Measurements from ENCODE around the gene PALD1. TPM values are rescaled to one million over a fixed set of nuclear protein-coding genes. Genes with fewer than 3 reads are reported as not detected.
"Not testable (repeated sequence)": the region's sequence is repeated elsewhere in the genome, so short reads cannot be mapped to it uniquely, and the experiment has no call there.

Gene PALD1
- total RNA-seq, 1 experiment from 2014 or later: 1.3 TPM

DNA sequence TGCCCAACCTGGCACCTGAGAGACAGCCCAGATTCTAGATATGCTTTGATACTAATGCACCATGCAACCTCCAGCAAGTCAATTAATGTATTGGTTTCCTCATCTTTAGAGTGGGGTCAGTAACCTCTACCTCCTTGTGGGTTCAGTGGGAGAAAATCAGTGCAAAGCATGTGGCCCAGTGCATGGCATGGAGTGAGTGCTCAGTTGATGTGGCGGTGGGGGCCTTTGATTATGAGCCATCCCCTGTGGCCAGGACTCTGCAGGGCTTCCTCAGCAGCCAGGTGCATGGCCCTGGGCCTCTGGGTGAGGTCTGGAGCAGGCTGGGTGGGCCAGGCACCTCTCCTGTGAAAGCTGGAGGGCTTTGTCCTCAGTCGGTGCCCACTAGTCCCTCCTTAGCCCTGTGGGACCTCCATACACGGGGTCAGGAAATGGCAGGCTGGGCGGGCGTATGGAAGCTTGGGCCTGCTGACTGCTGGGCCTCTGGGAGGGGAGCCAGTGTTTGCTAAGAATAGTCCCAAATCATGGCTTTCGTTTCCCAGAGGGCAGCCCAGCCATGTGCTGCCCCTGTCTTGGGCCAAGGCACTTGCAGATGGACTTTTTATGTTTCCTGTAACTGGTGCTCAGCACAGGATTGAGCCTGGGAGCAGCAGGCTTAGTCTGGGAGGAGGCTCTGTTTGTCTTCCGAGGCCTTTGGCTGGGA lies 3.4 kb downstream of the PALD1 start:
- DNase-seq (ENCODE audit: low spot score): no peak

DNA sequence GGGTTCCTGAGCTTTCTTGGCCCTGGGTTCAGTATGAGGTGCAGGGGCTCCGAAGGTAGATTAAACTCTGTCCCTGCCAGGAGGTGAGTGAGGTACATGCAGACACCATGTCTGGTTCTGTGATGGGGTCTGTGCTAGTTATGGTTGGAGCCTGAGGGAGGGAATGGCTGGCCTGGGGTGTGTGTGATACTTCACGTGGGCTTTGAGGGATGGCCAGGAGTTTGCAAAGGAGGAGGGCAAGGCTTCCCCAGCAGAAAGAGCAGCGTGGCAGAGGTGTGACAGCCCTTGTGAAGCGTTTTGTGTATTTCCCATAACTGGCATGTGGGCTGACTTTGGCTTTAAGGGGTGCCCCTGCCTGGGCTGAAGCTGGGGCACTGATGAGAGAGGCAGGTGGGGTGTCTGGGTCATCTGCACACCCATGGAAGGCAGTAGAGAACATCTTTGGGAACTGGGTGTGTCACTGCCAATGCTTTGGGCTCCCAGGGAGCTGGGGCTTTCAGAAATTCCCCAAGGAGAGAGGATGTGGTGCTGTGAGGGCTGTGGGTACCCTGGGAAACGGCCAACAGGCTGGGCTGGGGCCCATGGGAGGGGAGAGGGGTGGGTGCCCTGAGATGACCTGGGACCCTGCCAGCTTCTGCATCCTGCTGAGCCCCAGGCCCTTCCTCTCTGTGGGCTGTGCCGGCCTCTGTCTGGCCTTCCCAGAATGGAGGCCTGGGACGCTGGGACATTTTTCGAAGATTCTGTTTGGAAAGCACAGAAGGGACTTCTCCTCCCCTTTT lies 4.6 kb downstream of the PALD1 start:
- DNase-seq (ENCODE audit: low spot score): no peak

- not testable (repeated sequence) for DNase-seq (ENCODE audit: low spot score)
Observed at GRCh38 chr10:70483872-70484271, 5.3 kb downstream of the PALD1 start.

DNA sequence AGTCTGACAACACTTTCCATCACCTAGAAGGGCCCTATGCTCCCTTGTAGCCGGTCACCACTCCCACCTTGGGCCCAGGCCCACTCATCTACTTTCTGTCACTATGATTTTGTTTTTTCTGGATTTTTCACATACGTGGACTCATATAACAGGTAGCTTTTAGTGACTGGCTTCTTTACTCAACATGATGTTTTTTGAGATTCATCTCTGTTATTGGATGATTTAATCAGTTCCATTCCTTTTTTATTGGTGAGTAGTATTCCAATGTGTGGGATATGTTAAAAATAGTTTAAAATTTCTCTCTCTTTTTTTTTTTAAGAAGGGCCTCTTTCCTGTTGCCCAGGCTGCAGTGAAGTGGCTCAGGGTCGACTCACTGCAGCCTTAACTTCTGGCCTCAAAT lies 9.3 kb downstream of the PALD1 start:
- no peak for DNase-seq (ENCODE audit: low spot score)

DNA sequence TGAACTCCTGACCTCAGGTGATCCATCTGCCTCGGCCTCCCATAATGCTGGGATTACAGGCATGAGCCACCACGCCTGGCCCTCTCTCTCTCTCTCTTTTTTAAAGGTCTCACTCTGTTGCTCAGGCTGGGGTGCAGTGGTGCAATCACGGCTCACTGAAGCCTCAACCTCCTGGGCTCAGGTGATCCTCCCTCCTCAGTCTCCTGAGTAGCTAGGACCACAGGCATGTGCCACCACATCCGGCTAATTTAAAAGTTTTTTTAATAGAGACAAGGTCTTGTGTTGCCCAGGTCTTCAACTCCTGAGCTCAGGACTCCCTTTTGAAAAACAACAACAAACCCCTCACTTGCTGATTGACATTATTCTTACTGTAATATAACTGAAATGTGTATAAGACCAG lies 11.6 kb downstream of the PALD1 start:
- DNase-seq (ENCODE audit: low spot score): no peak

DNA sequence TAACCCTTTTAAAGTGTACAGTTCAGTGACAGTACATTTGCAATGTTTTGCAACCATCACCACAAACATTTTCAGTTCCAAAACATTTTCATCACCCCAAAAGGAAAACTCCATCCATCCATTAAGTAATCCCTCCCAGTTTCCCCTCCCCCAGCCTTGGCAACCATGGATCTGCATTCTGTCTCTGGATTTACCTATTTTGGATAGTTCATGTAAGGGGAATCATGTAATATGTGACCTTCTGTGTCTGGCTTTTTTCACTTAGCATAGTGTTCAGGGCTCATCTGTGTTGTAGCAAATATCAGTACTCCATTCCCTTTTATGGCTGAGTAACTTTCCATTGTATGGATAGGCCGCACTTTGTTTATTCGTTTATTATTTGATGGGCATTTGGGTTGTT lies 13.0 kb downstream of the PALD1 start:
- DNase-seq (ENCODE audit: low spot score): no peak

GRCh38 chr10:70492786-70493659 lies 14.5 kb downstream of the PALD1 start:
- DNase-seq (ENCODE audit: low spot score): no peak

GRCh38 chr10:70493660-70494234 lies 15.2 kb downstream of the PALD1 start:
- no peak for DNase-seq (ENCODE audit: low spot score)

DNA sequence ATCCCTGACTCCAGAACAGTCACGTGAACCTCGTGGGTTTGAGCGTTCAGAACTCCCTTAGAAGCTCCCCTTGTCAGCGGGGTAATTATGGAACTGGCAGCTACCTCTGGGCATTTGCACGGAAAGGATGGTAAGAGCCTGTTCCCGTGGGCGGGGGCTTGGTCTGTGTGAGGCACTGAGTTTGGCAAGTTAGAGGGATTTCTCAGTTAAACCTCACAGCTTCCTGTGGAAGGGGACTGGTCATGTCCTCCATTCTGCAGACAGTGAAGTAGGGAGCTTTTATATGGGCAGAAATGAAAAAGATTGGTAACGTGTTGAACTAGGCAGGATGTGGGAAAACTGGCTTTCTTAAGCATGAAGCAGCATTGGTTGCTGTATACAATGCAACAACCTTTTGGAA lies 16.0 kb downstream of the PALD1 start:
- no peak for DNase-seq (ENCODE audit: low spot score)

DNA sequence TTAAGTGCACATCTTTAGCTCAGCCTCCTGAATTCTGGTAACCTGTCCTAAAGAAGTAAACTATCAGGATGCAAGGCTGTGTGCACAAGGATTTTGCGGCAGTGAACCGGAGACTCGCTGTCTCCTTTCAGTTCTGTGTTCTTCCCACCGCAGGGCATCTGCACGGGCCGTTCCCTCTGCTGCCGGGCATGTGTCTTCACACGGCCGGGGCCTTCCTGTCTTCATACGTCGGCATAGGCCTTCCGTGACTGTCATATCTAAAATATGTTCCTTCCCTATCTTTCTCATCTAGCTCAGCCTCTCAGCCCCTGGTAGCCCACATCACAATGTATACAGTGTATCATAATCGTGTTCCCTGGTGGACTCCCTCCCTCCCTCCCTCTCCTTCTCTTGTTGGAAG lies 16.4 kb downstream of the PALD1 start:
- DNase-seq (ENCODE audit: low spot score): no peak

- no peak for DNase-seq (ENCODE audit: low spot score)
Observed at GRCh38 chr10:70495691-70496261, 17.2 kb downstream of the PALD1 start.

DNA sequence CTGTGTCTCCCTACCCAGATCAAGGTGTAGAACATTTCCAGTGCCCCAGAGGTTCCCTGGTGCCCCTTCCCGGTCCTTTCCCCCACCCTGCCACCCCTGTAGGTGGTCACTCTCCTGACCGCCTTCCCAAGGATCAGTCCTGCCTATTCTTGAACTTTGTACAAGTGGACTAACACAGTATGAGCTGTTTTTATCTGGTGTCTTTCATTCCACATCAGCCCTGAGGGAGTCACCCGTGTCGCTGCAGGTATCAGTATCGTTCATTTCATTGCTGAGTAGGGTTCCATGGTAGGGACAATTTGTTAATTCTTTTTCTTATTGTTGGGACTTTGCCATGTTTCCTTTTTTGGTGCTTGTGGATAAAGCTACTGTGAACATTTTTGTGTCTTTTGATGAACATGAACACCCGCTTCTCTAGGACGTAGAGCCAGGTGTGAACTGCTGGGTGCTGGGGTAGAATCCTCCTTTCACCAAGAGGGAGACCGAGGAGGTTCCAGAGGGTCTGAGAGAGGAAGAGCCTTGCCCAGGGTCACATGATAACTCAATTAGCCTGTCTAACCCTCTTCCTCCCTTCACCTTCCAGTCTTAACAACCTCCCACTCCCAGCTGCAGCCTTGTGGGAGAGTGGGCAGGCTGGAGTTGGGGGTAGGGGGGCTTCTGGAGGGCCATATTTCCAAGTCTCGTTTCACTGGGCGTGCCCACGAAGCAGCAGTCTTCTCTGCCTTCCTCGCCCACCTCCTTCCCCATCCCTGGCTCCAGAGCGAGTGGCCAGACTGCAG lies 18.0 kb downstream of the PALD1 start:
- no peak for DNase-seq (ENCODE audit: low spot score)

DNA sequence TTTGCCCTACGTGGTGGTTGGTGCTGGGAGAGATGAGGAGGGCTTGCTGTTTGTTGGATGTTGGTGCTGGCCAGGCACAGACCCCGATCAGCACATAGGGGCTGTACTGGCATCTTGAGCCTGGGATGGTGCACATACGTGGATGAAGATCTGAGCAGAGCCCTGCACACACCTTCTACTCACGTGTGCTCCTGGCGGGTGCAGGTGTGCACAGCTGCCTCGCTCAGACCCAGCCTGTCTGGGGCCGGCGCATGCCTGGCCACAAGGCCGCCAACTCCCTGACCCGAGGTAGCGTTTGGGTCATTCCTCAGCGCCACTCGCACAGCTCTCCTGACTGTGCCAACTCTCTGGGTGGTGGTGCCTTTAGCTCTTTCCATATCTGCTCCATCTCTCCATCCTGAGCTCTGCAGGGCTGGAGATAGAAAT lies 18.6 kb downstream of the PALD1 start:
- no peak for DNase-seq (ENCODE audit: low spot score)

GRCh38 chr10:70498970-70499835 lies 20.6 kb downstream of the PALD1 start:
- DNase-seq (ENCODE audit: low spot score): no peak

DNA sequence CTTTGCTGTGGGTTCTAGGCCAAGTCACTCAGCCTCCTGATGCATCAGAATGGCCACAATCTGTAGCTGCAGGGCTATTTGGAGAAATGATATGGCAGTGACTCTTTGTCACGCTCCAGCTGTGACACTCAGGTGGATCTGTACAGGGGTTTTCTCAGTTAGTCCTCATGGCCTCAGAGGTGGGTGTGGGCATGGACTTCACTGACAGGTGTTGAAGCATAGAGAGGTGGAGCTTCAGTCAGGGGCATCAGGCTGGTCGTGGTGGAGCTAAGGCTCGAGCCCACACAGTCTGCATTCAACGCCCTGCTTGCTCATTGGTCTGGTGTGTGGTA lies 21.2 kb downstream of the PALD1 start:
- DNase-seq (ENCODE audit: low spot score): no peak

GRCh38 chr10:70500368-70500767 lies 21.8 kb downstream of the PALD1 start:
- DNase-seq (ENCODE audit: low spot score): no peak

DNA sequence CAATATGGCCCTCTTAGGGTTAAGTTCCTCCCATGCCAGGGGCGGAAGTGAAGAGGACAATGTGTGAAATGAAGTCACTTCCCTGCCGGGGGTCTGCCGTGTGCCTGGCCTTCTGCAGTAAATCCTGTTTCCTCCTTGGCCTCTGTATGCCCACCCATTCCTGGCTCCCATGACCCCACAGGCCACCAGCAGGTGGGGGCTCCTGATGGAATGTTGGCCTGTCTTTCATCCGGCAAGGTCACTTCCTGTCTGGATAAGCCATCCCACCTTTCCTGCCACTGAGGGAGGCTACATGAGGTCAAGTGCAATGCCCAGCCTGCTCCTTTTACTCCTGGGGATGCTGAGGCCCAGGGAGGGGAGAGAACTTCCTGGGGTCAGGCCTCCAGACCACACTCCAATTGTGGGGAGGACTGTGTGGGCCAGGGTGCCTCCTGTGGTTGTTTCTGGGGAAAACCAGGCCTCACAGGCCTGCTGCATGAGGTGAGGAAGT lies 22.3 kb downstream of the PALD1 start:
- DNase-seq (ENCODE audit: low spot score): no peak

DNA sequence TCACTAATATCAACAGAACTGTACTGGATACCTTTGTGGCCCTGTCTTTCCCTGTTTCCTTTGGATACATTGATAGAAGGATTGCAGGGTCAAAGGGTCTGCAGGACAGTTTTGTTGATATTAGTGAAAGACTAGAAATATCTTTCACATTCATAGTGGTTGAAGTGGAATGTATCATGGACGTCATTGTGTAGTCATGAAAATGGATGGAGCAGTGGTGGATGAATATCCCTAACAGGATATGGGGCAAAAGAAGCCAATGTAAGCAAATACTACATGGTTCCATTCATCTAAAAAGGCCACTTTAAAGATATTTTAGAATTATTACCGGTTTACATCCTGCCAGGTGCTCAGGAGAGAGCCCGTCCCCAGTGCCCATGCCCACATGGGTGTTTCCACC lies 23.8 kb downstream of the PALD1 start:
- no peak for DNase-seq (ENCODE audit: low spot score)

DNA sequence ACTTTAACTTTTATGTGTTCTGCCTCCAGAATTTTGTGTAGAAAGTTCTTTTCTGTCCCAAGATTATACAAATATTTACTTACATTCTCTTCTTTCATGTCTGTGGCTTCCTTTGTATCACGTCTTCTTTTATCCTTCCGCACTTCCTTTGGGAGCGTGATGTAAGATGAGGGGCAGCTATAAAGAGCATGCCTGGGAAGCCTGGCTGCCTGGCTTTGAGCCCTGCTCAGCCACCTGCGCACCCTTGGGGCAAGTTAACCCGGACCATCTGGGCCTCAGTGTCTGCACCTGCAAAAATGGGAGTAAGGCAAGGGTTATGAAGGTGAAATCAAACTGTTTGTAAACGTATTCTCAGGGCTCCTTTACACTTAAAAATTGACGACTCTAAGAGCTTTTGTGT lies 25.2 kb downstream of the PALD1 start:
- DNase-seq (ENCODE audit: low spot score): no peak
